GM21737 (cell line): ENCODE results near the gene NCK1.

Experiments used
- ATAC-seq: cut with Tn5 transposase; IDR thresholded peaks from one replicate; pipeline ENCODE4 v1.9.1; 2021; ENCODE audit warnings: mild to moderate bottlenecking, moderate library complexity; ENCODE audit not compliant: unreplicated experiment

NCK1 gene

DNA sequence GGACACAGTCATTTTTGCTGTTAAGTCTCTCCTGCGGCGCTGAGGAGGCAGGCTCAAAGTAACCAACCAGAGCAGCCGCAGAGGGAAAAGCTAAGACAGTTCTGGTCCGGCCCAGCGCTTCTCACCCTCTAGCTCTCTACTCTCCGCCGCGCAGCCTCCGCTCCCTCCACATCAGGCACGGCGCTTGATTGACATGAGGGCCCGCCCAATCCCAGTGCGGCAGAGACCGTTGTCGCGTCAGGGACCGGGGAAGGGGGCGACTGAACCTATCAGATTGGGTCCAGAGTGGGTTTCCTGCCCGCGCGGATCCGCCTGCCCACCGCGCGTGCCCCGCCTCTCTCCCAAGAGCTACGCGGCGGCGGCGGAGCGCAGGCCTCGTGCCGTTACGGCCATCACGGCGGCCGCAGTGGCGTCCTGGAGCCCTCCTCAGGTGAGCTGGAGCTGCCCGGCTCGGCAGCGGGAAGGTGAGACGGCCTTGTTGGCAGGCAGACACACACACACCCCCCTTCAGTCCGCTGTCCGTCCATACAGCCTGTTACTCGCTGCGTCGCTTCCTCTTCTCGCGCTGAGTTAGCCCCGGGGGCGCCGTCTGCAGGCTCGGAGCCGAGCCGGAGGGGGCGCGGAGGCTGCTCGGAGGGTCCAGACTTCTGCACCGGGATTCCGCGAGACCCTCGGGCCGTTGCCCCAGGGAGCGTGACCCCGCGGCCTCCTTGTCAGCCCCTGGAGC lies at the start of gene NCK1:
NCK1 (plus strand) TSS at position 319 of the 727 bp plus-strand sequence. CDS start 65,794 bp downstream, outside the sequence.
- ATAC-seq = peak; percentile 97

DNA sequence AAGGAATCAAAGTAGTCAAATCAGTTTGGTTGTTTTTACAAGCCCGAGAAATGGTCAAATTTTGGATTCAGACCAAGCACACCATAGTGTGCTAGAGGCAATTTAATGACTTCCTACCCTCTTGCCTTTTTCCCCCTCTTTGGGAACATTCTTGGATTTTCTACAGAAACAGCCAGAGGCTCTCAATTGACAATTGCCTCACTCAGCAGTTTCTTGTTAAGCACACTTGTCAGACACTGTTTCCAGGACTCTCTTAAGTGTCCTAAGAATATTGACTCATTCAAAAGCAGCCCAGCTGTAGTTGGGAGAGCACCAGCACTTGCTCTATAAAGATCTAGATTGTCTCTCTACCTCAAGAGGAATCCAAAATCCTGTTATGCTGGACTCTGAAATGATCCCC lies 44.6 kb upstream of the NCK1 start:
- ATAC-seq = no peak

DNA sequence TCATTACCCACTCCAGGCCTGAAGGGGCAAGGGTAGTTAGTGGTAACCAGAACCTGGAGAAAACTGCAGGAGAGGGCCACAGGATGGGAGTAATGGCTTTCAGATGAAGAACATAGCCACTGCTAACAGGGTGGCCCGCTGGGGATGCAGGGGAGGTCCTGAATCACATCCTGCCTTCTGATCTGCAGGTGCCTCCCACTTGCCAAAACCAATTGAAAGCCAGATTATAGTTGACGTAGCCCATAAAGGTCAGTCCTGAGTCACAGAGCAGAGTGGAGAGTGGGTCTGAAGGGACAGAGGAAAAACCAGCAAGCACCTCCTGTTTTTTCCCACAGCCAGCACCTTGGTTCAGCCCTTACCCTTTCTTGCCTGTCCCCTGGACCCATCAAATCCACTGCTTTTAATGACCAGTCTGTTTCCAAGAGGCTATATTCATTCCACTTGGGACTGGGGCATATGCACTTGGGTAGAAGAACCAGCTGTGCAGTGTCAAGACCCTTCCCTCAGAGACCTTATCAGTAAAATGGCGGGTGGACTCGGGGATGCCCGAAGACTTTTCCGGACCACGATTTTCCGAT lies 43.7 kb upstream of the NCK1 start:
- ATAC-seq = no peak

DNA sequence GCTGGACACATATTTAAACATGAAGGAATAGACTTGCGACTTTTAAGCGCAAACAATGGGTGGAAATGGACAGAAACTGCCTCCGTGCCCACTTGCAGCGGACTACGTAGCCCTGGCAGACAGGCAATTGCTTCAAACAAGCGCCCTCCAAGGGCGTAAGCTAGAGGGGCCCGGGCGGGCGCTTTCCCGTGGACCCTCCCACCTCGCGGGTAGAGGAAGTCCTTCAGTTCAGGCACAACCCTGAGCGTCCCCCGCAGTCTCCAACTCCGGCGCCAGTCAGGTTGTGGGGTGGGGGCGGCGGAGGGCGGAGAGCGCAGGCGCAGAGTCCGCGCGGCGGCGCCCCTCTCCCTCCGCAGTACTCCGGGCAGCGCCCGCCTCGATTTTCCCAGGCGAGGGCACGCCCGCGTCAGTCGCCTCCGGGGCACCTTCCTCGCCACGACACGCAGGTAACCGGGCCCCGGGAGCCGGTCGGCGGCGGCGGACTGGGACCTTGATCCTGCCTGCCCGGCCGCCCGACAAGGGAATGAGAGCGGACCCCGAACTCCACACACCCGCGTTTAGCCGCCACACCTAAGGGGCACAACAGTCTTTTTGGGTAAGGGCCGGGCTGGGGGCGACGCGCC lies 43.1 kb upstream of the NCK1 start, which contains the start of gene SLC35G2:
SLC35G2 (plus strand) TSS at position 358 of the 623 bp plus-strand sequence. CDS start 35,335 bp downstream, outside the sequence.
- no peak for ATAC-seq

DNA sequence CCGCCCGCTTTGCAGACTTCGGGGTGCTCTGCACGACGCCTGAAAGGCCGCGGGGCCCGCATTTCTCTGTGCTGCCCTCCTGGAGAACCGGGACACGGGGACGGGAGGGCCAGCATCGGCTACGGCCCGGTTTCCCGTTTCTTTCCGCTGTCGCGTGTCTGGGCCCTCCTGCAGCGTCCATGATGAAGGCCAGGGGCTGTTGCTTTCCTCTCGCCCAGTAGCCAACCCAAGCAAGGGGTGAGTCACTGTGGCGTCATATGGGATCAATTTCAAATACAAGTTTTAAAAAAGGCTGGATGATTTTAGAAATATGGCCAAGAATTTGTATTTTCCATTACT lies 42.6 kb upstream of the NCK1 start:
- no peak for ATAC-seq

DNA sequence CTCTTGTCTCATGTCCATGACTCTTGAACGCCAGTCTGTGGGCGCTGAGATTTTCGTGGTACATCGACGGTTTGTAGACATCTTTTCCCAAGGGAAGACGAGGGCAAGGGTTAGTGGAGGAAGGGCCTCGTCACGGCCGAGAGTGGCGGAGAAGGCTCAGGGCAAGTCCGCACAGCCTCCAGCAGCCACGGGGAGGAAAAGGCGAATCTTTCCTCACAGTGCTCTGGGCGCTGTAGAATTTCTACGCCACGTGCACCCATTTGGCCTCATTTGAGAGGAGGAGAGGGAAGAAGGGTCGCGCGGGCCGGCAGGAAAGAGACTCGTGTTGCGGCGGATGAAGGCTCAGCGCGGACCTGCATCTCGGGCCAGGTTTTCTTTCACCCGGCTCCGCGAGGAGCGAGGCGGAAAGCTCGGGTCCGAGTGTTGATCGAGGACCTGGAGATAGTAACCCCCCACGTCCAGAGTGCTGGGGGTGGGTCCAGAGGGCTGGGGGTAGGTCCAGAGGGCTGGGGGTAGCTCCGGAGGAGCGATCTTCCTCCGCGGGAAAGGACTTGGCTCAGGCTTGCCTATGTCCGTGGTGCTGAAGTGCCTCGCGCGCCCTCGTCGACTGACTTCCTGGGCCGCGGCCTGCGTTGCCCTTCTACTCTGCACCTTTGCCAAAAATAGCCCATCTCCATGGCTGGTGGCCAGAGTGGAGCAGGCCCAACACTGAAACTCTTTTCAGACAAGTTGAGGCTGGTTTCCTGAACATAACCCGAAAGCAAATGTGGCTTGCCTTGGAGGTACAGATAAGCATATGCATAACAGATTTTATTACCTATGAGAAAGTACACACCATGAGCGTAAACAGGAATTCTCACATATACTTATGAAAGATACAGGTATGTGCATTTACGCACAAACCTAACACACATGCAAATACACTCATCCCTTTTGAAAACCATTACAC lies 42.0 kb upstream of the NCK1 start:
- no peak for ATAC-seq

DNA sequence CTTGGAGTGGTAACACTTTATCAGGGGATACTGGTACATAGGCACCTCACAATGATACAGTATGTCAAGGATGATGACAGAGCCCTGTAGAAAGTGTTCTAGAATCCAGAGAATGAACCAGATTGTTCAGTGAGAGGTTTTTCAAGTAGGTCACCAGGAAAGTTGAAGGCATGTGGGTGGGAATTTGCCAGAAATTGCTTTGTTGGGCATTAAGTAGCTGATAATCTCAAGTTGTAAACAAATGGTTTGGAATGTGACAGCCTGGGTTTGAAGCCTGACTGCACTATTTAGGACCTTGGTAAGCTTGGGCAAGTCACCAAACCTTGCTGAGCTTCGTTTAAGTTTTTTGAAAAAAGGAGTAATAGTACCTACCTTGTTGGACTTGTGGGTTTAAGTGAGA lies 30.5 kb upstream of the NCK1 start:
- ATAC-seq = no peak

DNA sequence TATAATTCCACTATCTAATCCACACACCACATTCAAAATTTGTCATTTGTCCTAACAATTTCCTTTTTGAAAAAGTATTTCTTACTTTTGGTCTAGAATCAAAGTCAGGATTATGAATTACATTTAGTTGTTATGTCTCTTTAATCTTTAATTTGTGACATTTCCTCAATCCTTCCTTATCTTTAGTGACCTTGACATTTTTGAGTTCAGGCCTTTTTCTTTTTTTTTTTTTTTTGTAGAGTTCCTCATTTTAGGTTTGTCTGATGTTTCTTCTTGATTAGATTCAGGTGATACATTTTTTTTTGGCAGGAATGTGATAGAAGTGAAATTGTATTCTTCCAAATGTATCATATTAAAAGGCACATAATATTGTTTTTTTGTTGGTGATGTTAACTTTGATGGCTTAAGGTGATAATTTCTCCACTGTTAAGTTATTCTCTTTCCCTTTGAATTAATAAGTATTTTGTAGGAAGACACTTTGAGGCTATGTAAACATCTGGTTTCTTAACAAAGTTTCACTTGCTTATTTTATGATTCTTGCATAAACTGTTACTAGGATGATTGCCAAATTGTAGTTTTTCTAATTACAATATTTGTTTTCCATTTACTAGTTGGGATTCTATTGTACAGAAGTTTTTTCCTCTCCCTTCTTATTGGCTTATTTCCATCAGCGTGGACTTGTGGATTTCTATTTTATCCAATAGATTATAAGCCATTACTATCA lies 26.8 kb upstream of the NCK1 start:
- no peak for ATAC-seq

DNA sequence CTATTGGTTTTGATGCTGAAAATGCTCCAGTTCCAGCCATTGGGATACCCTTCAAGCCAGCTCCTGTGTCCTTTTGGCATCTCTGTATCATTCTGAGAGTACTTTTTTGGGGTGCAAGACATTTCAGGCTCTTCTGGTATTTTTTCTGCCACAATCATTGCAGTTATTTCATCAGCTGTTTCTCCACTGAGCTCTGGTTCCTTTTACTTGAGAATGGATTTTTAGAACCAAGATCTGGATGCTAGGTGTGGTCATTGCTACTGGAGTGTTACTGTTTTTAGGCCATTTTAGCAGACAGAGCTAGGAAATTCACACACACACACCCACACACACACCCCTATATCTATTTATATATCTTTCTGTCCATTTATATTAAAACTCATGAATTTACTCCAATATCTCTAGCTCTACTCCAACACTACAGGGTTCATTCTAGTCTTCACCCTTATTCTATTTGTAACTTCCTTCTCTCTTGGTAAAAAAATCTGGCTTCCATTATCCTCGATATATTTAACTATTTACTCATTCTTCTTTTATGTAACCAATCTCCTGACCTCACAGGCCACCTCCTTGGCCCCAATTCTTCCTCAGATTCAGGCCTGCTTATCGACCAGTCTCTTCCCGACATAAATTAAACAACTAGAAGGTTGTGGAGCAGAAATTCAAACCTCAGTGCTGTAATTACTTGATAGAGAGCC lies 26.0 kb upstream of the NCK1 start:
- no peak for ATAC-seq

DNA sequence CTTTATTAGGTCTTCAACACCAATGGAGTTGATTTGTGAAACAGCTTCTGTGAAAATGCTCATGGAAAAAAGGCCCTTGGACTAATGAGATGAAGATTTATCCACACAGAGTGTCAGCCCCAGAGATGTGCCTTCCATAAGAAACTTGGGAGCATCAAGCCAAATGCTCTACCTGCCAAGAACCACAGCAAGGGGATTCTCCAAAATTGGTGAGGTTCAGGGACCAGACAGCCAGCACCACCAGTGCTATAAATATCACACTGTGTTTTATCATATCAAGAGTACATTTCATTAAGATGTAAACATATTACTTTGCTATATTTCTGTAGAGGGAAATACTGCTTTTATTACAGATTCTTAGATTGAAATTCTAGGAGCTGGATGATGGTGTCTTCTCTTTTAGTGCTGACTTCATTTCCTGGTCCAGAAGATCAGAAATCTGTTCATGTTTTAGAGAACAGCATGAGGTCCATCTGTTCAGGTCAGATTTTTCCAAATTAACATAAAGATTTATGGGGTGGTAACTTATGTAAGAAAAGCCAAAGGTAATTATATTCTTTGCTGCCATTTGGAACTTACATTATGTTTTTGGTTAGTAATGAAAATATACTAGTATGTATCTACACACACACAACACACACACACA lies 25.4 kb upstream of the NCK1 start:
- ATAC-seq = no peak

DNA sequence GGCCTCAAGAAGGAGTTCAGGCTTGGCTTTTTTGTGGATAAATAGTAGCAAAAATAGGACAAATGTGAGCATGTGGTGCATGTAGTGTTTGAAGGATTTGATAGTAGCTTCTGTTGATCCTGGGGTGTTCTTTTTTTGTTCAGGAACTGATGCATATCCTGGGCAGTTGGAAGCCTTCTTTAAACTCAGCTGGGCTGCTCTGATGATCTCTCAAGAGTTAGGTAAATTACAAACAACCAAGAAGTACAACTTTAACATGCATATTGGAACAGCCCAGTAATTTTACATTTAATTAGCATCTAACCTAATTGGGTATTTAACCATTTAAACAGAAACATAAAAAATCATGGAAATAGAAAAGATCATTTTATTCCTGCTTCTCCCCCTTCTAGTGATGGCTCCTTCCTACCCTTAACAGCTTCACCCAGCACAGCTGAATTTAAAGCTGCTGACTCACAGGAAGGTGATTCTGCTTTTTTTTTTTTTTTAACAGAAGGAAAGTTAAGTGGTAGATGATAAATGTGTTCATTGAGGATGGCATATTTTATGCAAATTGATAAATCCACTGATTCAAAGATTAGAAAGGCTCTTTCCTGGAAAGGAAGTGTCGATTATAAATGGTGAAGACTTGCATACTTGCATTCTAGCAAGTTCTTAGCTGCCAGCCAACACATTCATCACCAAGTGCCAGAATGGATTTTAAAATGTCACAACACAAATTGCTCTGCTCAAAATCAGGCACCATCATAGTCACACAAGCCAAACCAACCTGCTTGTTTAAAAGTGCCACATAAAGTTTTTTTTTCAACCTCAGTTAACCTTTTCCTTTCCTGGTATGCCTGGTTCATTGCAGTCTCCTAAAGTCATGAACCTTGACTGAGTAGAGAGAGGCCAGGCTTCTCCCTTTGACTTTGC lies 23.1 kb upstream of the NCK1 start:
- no peak for ATAC-seq

DNA sequence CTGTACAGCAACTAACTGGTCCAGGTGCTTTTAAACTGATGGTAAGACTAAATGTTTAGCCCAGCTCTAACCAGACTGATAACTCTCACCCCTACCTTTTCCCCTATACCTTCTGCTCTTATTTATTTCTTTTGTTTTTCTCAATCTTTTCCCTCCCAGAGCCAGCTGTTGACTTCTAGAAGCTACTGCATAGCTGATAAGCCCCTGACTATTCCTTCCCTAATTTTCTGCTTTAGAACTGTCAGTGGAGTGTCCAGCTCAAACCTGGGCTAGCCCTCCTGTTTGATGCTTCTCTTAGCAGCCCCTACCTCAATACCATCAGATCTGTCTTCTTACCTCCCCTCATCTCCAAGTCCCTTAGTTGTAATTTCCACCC lies 22.5 kb upstream of the NCK1 start:
- ATAC-seq = no peak

DNA sequence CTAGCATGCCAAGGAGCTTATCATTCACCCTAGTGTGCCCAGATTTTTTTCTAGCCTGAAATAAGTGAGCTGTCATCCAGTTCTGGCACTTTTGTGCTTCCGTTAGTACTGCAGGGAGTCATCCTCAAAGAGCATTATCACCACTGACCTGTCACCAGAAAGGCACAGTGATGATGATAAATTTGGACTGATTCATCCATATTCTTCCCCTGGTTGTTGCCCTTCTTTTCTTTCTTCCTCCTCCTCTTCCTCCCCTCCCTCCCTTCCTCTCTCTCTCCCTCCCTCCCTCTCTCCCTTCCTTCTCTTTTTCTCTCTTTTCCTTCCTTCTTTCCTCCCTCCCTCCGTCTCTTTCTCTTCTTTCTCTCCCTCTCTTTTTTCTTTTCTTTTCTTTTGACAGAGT lies 21.8 kb upstream of the NCK1 start:
- ATAC-seq = no peak

DNA sequence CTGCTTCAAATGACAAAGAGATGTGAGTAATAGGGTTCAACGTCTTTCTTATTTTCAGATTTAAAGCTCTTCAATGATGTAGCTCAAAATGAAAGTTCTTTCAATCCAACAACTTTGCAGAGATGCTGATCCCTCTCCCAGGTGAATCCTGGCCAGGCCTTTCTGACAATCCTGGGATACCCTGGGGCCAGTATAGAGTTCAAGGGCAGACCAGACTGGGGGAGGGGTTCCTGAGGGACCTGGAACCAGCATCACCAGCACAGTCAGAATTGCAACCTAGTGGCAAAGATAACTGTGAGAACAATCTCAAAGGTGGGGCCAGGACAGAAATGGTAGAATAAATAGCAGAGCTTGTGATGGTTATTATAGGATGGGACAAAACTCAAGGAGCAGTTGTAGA lies 19.7 kb upstream of the NCK1 start:
- no peak for ATAC-seq

DNA sequence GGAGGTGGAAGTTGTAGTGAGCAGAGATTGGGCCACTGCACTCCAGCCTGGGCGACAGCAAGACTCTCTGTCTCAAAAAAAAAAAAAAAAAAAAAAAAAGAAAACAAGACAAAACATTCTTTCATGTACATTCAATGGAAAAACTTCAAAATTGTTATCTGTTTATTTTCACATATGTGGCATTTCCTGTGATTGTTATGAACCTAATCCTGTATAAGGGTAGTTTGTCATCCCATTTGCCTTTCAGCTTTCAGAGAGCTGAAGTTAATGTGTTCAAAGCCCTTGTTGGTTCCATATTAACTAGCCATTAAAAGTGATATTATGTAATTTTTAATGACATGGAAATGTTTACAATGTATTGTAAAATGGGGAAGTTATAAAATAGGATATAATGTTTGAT lies 17.3 kb upstream of the NCK1 start:
- ATAC-seq = no peak

DNA sequence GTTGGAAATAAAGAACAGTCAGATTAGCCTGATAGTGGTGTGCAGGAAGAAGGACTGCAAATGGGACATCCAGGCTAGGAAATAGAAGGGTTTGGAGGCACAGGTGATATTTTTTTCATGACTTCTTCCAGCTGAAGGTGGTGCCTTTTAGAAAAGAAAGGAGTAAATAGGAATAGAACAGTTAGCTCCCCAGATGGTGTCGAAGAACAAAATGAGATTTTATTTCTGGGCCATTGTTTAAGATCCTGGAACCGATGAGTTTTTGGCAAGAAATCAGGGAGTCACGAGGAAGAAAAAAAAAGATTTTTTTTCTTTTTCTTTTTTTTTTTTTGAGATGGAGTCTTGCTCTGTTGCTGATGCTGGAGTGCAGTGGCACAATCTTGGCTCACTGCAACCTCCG lies 9.8 kb upstream of the NCK1 start:
- ATAC-seq = no peak

DNA sequence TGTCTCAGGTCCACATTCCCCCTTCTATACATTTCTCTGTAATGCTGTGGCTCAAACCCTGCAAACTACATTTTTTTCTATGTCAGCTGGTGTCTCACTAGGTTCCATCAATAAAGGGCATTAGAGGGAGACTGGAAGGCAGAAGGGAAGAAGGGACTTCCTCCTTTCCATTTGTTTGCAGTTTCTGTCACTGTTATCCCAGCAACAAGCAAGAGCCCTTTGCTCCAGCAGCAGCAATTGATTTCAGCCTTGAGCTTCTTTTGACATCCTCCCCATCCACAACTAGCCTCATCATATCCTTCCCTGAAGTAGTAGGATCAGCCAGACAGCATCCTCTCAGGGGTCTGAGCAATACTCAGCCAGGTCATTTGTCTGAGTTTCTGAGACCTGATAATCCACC lies 5.3 kb upstream of the NCK1 start:
- no peak for ATAC-seq

DNA sequence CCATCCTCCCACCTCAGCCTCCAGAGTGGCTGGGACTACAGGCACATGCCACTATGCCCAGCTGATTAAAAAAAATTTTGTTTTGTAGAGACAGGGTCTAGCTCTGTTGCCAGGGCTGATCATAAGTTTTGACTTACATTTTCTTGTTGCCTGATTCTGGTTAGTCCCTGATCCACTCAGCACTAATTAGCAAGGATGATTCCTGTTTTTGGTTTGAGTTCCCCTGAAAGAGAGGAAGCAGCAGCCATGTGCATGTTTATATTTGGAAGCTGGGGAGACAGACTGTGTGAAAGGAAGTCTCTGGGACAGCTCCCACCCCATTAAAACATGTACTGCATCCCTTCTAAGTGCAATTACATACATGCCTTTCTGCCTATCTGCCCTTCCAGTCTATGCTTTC lies 3.6 kb upstream of the NCK1 start:
- ATAC-seq = no peak

DNA sequence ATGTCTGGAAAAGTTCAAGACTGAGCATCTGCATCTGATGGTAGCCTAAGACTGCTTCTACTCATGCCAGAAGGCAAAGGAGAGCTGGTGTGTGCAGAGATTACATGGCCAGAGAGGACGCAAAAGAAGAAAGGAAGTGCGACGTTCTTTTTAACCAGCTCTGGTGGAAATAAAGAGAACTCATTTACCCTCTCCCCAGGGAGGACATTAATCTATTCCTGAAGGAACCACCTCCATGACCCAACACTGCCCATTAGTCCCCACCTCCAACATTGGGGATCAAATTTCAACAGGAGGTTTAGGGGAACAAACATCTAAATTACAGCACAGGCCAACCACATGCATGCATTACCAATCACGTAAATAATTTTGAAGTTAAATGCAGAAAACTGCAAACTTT lies 1.5 kb upstream of the NCK1 start:
- no peak for ATAC-seq
